H1 (cell line): Measurements from ENCODE around the gene CCP110. TPM values are rescaled to one million over a fixed set of nuclear protein-coding genes. Genes with fewer than 3 reads are reported as not detected.

ENCODE experiments used
- BRCA1 ChIP-seq: IDR thresholded peaks from 2 replicates; pipeline ENCODE4 v1.6.1; 2012; ENCODE audit warnings: low read depth, low read length, improper control_type of control experiment
- RAD21 ChIP-seq, 2 experiments: IDR thresholded peaks in 1 of 2; conservative IDR thresholded peaks in 1 of 2; 2 replicates each; pipeline ENCODE4 v1.6.1; 2011; ENCODE audit warnings: low read depth in 2 of 2, low read length in 2 of 2, improper control_type of control experiment in 1 of 2, inconsistent platforms in 1 of 2, mild to moderate bottlenecking in 1 of 2, moderate library complexity in 1 of 2
- RXRA ChIP-seq: IDR thresholded peaks from 2 replicates; pipeline ENCODE4 v1.6.1; 2011; ENCODE audit warnings: low read depth, mild to moderate bottlenecking, low read length, moderate library complexity; ENCODE audit not compliant: insufficient read depth
- SP1 ChIP-seq: IDR thresholded peaks from 2 replicates; pipeline ENCODE4 v1.6.1; 2011; ENCODE audit warnings: low read depth, low read length
- polyA plus RNA-seq, 7 experiments: library from polyadenylated mRNA; depleted of rRNA in 3 of 7; stranded (reverse) in 5 of 7; unstranded in 2 of 7; fragments of >200 nt in 5 of 7; fragments of 200-250 nt in 2 of 7; gene quantifications; 1 replicate in 5 of 7; 2 replicates in 1 of 7; 4 replicates in 1 of 7; pipeline versions ENCODE4 v1.2.1 to v1.2.3, GENCODE V29; 2011 to 2013; ENCODE audit warnings: missing spikeins in 2 of 7, mixed read lengths in 2 of 7
- total RNA-seq: library from RNA; stranded (reverse); fragmentation: NEBNext Ultra II Directional; extraction: Animal tissue kit (Norgen Biotek cat#: 25700); gene quantifications from 2 replicates; pipeline ENCODE4 v1.2.1, GENCODE V29; 2021
- TF ChIP-seq, protein P1 (sequence below): fragments of 300-600 bp; sonication (generic); IDR thresholded peaks from 2 replicates; pipeline ENCODE4 v1.7.1; 2012; ENCODE audit warnings: low read length, moderate library complexity, mild to moderate bottlenecking, inconsistent platforms; ENCODE audit not compliant: insufficient replicate concordance
- TF ChIP-seq, protein P2 (sequence below): IDR thresholded peaks from 2 replicates; pipeline ENCODE4 v1.6.1; 2011; ENCODE audit warnings: low read depth, mild to moderate bottlenecking, low read length; ENCODE audit not compliant: insufficient read depth

CCP110 gene
- total and polyA plus RNA-seq, 2 of the 8 experiments (the other 6 are each of a cell fraction or from before 2014, with no cell fraction given), result 3.2 to 19.8 TPM

DNA sequence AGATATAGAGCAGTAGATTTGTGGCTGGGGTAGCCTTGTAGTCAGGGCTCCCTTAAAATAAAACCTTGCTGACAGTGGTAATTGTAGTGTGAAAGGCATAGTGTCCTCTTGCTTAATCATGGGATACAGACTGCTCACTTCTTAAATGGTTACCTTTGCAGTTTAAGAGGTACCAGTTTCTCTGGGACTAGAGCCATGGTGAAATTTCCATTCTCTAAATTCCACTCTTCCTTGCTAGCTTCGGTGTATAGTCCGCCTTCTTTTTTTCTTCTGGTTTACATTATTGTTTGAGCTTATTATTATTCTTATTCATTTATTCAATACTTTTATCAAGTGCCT lies 1.6 kb downstream of the CCP110 start (continued):
- TF ChIP-seq, protein P1, sequence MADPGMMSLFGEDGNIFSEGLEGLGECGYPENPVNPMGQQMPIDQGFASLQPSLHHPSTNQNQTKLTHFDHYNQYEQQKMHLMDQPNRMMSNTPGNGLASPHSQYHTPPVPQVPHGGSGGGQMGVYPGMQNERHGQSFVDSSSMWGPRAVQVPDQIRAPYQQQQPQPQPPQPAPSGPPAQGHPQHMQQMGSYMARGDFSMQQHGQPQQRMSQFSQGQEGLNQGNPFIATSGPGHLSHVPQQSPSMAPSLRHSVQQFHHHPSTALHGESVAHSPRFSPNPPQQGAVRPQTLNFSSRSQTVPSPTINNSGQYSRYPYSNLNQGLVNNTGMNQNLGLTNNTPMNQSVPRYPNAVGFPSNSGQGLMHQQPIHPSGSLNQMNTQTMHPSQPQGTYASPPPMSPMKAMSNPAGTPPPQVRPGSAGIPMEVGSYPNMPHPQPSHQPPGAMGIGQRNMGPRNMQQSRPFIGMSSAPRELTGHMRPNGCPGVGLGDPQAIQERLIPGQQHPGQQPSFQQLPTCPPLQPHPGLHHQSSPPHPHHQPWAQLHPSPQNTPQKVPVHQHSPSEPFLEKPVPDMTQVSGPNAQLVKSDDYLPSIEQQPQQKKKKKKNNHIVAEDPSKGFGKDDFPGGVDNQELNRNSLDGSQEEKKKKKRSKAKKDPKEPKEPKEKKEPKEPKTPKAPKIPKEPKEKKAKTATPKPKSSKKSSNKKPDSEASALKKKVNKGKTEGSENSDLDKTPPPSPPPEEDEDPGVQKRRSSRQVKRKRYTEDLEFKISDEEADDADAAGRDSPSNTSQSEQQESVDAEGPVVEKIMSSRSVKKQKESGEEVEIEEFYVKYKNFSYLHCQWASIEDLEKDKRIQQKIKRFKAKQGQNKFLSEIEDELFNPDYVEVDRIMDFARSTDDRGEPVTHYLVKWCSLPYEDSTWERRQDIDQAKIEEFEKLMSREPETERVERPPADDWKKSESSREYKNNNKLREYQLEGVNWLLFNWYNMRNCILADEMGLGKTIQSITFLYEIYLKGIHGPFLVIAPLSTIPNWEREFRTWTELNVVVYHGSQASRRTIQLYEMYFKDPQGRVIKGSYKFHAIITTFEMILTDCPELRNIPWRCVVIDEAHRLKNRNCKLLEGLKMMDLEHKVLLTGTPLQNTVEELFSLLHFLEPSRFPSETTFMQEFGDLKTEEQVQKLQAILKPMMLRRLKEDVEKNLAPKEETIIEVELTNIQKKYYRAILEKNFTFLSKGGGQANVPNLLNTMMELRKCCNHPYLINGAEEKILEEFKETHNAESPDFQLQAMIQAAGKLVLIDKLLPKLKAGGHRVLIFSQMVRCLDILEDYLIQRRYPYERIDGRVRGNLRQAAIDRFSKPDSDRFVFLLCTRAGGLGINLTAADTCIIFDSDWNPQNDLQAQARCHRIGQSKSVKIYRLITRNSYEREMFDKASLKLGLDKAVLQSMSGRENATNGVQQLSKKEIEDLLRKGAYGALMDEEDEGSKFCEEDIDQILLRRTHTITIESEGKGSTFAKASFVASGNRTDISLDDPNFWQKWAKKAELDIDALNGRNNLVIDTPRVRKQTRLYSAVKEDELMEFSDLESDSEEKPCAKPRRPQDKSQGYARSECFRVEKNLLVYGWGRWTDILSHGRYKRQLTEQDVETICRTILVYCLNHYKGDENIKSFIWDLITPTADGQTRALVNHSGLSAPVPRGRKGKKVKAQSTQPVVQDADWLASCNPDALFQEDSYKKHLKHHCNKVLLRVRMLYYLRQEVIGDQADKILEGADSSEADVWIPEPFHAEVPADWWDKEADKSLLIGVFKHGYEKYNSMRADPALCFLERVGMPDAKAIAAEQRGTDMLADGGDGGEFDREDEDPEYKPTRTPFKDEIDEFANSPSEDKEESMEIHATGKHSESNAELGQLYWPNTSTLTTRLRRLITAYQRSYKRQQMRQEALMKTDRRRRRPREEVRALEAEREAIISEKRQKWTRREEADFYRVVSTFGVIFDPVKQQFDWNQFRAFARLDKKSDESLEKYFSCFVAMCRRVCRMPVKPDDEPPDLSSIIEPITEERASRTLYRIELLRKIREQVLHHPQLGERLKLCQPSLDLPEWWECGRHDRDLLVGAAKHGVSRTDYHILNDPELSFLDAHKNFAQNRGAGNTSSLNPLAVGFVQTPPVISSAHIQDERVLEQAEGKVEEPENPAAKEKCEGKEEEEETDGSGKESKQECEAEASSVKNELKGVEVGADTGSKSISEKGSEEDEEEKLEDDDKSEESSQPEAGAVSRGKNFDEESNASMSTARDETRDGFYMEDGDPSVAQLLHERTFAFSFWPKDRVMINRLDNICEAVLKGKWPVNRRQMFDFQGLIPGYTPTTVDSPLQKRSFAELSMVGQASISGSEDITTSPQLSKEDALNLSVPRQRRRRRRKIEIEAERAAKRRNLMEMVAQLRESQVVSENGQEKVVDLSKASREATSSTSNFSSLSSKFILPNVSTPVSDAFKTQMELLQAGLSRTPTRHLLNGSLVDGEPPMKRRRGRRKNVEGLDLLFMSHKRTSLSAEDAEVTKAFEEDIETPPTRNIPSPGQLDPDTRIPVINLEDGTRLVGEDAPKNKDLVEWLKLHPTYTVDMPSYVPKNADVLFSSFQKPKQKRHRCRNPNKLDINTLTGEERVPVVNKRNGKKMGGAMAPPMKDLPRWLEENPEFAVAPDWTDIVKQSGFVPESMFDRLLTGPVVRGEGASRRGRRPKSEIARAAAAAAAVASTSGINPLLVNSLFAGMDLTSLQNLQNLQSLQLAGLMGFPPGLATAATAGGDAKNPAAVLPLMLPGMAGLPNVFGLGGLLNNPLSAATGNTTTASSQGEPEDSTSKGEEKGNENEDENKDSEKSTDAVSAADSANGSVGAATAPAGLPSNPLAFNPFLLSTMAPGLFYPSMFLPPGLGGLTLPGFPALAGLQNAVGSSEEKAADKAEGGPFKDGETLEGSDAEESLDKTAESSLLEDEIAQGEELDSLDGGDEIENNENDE, result no peak
- TF ChIP-seq, protein P2, sequence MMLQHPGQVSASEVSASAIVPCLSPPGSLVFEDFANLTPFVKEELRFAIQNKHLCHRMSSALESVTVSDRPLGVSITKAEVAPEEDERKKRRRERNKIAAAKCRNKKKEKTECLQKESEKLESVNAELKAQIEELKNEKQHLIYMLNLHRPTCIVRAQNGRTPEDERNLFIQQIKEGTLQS, result no peak
- no peak for TF ChIP-seq BRCA1
- TF ChIP-seq SP1, result no peak
- no peak for TF ChIP-seq RXRA
- no peak for TF ChIP-seq RAD21 (IDR thresholded peaks at IDR 0.05 in 1 of 2, conservative IDR thresholded peaks at IDR 0.05 in 1 of 2; ENCODE audit: low read depth in 2 of 2, low read length in 2 of 2)
